AG04450 (cell line): ENCODE measurements around the gene SMURF1. TPM values are rescaled to one million over a fixed set of nuclear protein-coding genes. Genes with fewer than 3 reads are reported as not detected.
"Not testable (repeated sequence)": the region's sequence is repeated elsewhere in the genome, so short reads cannot be mapped to it uniquely, and the experiment has no call there.

Experiments
- CTCF ChIA-PET: fragments of 300-600, 350-600 bp; formaldehyde crosslinking; extraction: SDS; loops from one replicate; lab custom pipeline; 2022; ENCODE audit warnings: antibody characterized with exemption, inconsistent platforms; lab: Charles Lee
- POLR2A ChIA-PET: fragments of 350-600 bp; formaldehyde crosslinking; extraction: SDS; loops from one replicate; lab custom pipeline; 2021; ENCODE audit warnings: antibody characterized with exemption, inconsistent platforms; lab: Yijun Ruan, JAX
- DNase-seq: peaks from one replicate; pipeline ENCODE4 v3.0.0-alpha.2; 2011; ENCODE audit warnings: low read depth, low spot score
- H3K27ac ChIP-seq: one replicate; pipeline ENCODE4 v1.5.1; 2012; ENCODE audit warnings: low read depth, low read length, control low read depth
- H3K27me3 ChIP-seq: one replicate; pipeline ENCODE4 v1.6.0; 2012; ENCODE audit warnings: low read length; ENCODE audit not compliant: control insufficient read depth, insufficient read depth
- H3K4me3 ChIP-seq: 2 replicates; pipeline ENCODE4 v1.5.1; 2011; ENCODE audit warnings: mild to moderate bottlenecking, low read depth, low read length, control low read depth
- H3K9me3 ChIP-seq: 2 replicates; pipeline ENCODE4 v1.5.1; 2012; ENCODE audit warnings: low read length; ENCODE audit not compliant: control insufficient read depth, insufficient read depth
- CTCF ChIP-seq: IDR thresholded peaks from 2 replicates; pipeline ENCODE4 v1.5.1; 2011; ENCODE audit warnings: low read depth, low read length, control low read depth, inconsistent platforms
- polyA plus RNA-seq: library from polyadenylated mRNA; depleted of rRNA; stranded (reverse); fragments of >200 nt; gene quantifications from 2 replicates; pipeline ENCODE4 v1.2.3, GENCODE V29; 2011

Gene SMURF1
- polyA plus RNA-seq, 1 experiment, result 17.1 TPM

GRCh38 chr7:99171731-99172130, 27.8 kb upstream of the SMURF1 start:
- no peak for TF ChIP-seq CTCF
- Histone ChIP-seq H3K4me3 (no peak overlapping the region), H3K9me3 (no peaks in the 10 kb centered on the region), H3K27ac (no peak overlapping the region), H3K27me3 (peaks cover 13% of the 10 kb centered on the region)
- no peak for DNase-seq
- ChIA-PET POLR2A (interaction anchor here (0.6 kb wide), 1 partner anchor 46 kb away, joined by 8 read pairs; no protein-coding TSS in a partner anchor), CTCF (no interaction called here)

GRCh38 chr7:99170730-99171074, 26.8 kb upstream of the SMURF1 start:
- ChIA-PET POLR2A (no interaction called here), CTCF (no interaction called here)
- Histone ChIP-seq H3K4me3 (no peak overlapping the region), H3K27ac (no peak overlapping the region), H3K9me3 (no peaks in the 10 kb centered on the region), H3K27me3 (peaks cover 13% of the 10 kb centered on the region)
- no peak for DNase-seq
- no peak for TF ChIP-seq CTCF

DNA sequence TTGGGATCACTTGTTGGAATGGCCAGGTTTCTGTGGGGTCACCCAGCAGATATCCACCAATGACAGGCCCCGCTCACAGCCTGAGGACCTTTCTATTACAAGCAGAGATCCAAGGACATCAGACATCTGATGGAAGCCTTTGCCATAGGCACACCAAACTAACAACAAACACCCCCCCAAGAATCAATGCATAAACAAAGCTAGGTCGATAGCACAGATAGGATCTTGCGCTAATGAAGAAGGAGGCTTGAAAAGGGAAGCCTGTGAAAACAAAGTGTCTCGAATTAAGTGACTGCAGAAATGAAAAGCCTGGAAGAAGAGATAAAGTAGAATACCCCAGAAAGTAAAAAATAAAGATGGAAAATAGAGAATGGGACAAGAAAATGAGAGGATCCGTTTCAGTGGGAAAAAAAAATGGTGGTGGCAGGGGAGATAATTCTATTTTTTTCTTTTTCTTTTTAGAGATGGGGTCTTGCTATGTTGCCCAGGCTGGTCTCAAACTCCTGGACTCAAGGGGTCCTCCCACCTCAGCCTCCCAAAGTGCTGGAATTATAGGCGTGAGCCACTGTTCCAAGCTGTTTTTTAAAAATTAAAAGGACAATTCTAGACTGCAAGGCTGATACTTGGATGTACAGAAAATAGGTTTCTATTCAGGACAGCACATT, 26.3 kb upstream of the SMURF1 start:
- no peak for TF ChIP-seq CTCF
- H3K4me3 ChIP-seq, result no peak overlapping the region
- H3K27me3 ChIP-seq, result peaks cover 13% of the 10 kb centered on the region
- H3K27ac ChIP-seq, result no peak overlapping the region
- DNase-seq, result no peak
- POLR2A ChIA-PET, result no interaction called here
- no peaks in the 10 kb centered on the region for H3K9me3 ChIP-seq
- CTCF ChIA-PET, result no interaction called here

DNA sequence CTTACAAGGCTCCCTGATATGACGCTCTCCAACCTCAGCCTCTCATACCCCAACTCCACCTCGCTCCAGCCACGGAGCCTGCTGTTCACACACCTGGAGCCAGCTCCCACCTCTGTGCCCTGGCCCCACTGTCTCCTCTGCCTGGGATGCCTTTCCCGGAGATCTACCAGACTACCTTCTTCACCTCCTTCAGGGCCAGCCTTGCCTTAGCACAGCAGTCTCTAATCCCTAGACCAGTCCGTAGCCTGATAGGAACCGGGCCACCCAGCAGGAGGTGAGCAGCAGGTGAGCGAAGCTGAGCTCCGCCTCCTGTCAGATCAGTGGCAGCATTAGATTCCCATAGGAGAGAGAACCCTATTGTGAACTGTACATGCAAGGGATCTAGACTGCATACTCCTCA, 23.2 kb upstream of the SMURF1 start:
- no peak for DNase-seq
- Histone ChIP-seq H3K9me3 (no peaks in the 10 kb centered on the region), H3K27ac (no peak overlapping the region), H3K4me3 (no peak overlapping the region), H3K27me3 (peaks cover 10% of the 10 kb centered on the region)
- ChIA-PET CTCF (no interaction called here), POLR2A (no interaction called here)
- TF ChIP-seq CTCF, result no peak

GRCh38 chr7:99165816-99166215, 21.9 kb upstream of the SMURF1 start:
- Histone ChIP-seq H3K27me3 (peaks cover 10% of the 10 kb centered on the region), H3K27ac (no peak overlapping the region), H3K9me3 (no peaks in the 10 kb centered on the region), H3K4me3 (no peak overlapping the region)
- no peak for DNase-seq
- TF ChIP-seq CTCF, result no peak
- CTCF ChIA-PET, result no interaction called here
- POLR2A ChIA-PET, result no interaction called here

DNA sequence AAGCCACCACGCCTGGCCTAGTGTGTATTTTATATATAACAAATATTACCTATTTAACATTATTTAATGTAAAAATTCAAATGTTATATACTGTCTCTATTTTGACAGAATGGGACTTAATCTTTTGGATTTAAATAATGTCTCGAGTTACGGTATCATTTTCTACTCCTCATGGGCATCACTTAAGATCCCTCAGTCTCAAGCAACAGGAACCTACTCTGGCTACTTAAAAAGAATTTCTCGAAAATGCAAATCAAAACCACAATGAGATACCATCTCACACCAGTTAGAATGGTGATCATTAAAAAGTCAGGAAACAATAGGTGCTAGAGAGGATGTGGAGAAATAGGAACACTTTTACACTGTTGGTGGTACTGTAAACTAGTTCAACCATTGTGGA, 19.8 kb upstream of the SMURF1 start:
- DNase-seq, H3K4me3 ChIP-seq, CTCF ChIA-PET: not testable (repeated sequence)

More for the DNA sequence above, 19.8 kb upstream of the SMURF1 start:
- H3K9me3 ChIP-seq, H3K27me3 ChIP-seq, H3K27ac ChIP-seq, POLR2A ChIA-PET: not testable (repeated sequence)
